IPS DF 4.7 (cell line): Measurements from ENCODE around the gene COX8A.
A peak's percentile ranks its signal among the peaks of the same experiment; 100 is the strongest.
"Not testable (repeated sequence)": the region's sequence is repeated elsewhere in the genome, so short reads cannot be mapped to it uniquely, and the experiment has no call there.

Experiments
- DNase-seq: peaks from one replicate; pipeline ENCODE4 v3.0.0-alpha.2; 2013; ENCODE audit warnings: low spot score; ENCODE audit errors: extremely low read depth

The COX8A gene, protein sequence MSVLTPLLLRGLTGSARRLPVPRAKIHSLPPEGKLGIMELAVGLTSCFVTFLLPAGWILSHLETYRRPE

DNA sequence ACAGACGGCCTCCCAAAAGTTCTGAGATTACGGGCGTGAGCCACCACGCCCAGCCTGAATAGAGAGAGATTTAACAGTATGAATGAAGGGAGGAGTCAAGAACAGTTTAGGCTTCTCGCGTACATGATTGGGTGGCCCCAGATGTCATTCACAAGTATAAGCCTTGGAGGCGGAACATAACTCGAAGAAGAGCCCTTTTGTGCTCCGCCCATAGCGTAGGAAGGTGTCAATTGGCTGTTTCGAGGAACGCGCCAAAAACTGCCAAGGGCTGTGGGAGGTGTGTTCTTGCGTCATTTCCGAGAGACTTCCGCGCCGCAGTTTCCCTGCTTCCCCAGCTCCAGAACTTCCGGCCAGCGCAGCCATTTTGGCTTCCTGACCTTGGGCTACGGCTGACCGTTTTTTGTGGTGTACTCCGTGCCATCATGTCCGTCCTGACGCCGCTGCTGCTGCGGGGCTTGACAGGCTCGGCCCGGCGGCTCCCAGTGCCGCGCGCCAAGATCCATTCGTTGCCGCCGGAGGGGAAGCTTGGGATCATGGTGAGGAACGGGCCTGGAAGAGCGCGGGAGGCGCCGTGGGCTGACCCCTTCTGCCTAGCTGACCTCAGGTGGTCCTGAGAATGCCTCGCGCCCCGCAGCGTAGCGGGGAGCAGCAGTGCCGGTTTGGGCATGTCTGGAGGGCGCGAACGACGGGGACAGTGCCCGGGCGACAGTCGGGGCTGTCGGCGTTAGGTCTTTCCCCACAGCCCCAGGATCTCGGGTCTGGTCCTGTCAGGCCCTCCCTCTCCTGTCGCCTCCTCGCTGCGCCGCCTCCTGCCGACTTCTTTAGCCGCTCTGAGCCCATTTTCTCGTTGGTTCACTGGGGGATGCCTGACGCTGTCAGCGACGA, at the start of gene COX8A:
Gene COX8A (plus strand): TSS at position 362 of the 885 bp plus-strand sequence. CDS start 61 bp downstream, at position 423.
- peak; percentile 100 for DNase-seq

DNA sequence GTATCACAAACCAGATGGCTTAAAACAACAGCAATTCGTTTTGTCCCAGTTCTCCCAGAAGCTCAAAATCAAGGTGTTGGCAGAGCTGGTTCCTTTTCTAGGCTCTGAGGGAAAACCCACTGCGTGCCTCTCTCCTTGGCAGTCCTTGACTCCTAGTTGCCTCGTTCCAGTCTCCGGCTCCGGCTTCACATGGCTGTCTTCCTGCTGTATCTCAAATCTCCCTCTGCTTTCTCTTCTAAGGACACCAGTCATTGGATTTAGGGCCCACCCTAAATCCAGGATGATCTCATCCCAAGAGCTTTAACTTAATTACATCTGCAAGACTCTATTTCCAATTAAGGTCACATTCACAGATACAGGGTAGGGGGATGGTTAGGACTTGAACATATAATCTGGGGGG, 44.8 kb upstream of the COX8A start:
- DNase-seq: no peak

DNA sequence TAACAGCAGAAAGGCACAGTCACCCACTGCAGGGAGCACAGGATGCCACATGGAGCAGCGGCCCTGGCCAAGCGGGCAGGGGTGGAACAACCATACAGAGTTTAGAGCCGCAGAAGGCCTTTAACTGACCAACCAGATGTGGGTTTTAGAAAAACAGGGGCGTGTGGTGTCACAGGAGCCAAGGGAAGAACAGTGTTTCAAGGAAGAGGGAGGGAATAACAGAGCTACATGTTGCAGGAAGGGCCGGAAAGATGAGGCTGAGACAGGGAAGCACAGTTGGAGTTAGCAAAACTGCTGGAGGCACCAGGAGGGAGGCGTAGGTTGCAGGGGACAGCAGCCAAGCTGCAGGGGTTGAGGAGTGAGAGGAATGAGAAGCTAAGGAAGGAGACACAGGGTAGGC, 43.4 kb upstream of the COX8A start:
- DNase-seq: no peak

DNA sequence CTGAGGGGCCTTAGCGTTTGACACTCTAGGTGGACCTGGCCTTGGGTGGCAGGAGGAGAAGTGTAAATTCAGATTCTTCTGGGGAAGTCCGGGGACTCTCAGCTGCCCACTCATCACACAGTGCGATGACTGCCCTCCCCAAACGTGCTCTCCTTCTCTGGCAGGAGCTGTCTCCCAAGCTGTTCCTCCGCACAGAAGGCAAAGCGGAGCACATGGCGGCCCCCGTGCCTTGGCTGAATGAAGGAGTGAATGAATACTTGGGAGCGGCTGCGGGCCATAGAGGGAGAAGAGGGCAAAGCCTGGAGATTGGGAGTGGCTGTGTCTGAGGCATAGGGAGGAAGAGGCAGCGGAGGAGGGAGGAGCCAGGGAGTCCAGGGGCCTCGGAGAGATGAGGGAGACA, 42.5 kb upstream of the COX8A start:
- no peak for DNase-seq

DNA sequence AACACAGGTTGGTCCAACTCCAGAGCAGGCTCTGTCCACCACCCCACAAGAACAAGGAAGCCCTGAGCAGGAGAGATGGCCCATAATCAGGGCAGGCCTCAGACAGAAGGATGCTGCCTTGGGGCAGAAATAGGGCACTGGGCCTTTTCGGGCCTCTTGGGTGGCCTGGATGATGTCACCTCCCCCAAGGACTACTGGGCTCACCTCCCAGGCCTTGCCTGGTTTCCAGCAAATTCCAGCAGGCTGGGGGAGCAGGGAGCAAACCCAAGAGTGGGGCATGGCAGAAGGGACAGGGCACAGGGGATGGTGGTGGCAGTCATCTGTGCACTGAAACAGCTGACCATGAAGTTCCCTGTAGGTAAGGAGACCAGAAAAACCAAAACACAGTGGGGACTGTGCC, 41.0 kb upstream of the COX8A start:
- no peak for DNase-seq

DNA sequence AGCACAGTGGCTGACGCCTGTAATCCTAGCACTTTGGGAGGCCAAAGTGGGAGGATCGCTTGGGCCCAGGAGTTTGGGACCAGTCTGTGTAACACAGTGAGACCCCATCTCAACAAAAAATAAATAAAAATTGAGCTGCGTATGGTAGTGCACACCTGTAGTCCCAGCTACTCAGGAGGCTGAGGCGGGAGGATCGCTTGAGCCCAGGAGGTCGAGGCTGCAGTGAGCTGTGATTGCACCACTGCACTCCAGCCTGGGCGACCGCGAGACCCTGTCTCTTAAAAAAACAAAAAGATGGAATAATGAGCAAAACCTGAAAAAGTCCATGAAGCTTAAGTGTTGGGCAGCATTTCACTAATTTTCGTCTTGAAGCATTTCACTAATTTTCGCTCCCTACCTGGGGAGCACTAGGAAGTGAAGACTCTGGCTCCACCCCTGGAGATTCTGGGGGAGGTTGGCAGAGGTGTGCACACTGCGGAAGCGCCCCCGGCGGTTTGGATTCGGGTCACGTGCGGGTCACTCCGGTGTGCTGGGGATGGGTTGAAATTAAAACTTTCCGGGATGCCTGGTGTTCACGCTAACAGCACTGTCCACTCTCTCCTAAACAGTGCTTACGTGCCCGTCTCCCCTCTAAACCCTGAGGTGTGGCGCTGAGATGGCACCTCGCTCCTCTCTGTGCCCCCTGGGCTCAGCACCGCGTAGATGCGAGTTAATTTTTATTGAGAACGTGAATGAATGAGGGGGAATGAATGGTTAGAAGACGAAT, 36.5 kb upstream of the COX8A start:
- no peak for DNase-seq

DNA sequence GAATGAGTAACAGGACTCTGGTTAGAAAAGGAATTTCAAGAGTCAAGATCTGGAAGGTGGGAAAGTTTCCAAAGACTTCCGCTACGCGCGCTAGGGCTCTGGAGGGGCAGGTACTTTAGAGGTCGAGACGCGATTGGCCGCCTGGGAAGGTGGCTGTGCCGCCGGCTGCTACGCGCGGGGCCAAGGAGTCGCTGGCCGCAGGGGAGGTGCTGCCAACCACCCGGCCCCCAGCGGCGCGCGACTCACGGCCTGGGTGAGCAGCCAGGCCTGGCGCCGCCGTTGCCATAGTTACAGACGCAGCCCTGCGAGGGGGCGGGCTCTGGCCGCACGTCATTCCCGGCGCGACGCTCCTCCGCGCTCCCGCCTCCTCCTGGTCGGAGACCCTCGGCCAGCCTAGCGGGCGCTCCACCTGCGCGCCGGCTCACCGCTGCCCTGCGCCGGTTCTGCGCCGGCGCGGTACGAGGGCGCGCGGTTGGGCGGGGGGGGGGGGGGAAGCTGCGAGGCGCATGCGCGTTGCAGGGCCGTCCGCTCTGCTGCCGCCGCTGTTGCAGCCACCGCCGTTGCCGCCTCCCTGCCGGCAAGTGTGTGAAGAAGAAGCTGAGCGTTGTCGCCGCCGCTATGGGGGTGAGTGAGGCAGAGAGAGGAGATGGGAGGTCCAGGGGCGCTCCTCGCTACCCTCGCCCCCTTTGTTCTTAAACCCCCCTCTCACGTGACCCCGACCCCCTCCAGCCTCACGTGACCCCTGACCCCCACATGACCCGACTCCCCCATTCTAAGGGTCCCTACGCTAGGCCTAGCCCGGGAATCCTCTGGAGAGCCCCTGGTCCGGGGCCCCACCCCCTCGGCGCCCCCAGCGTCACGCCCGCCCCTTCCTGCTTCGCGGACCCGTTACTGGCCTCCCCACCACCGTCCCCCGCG, 35.7 kb upstream of the COX8A start, which contains the start of gene NAA40:
Gene NAA40 (plus strand): TSS at position 524 of the 918 bp plus-strand sequence. CDS start 95 bp downstream, at position 619.
- DNase-seq: no peak

DNA sequence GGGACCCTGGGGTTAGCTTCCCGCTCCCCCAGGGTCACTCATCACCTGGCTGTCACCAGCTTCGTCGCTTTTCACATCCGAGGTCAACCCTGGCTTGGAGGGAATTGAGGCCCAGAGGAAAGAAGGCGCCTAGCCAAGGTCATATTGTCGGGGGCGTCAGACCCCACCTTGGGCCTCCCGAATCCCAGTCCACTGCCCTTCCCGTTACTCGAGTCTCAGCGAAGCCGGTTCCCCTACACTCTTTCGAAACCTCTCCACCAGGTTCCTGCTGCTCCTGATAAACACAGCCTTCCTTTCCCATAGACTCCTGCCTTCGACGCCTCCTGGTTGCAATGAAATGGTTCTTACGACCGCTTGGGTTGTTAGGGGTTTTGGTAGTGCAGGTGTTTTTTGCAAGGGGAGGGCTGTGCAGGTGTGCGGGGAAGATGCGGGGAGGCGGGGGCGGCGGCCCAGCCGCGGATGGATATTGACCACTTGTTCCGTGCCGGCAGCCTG, 35.0 kb upstream of the COX8A start:
- no peak for DNase-seq

DNA sequence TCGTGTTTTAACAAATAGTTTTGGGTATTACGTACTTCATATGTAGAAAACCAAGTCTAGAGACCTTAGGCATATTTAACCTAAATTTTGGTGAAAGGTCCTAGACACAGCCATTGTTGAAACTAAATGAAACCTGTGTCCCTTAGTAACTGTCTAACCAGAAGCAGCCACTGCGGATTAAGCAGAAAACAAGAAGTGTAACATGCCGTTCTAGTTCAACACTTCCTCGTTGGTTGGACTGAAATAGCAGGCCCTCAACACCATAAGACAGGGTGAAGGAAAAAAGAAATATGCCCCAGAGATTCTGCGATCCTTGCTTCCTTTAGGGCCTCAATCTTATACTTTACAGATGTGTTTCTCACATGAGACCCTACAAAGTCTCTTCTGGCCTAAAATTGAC, 33.6 kb upstream of the COX8A start:
- no peak for DNase-seq

DNA sequence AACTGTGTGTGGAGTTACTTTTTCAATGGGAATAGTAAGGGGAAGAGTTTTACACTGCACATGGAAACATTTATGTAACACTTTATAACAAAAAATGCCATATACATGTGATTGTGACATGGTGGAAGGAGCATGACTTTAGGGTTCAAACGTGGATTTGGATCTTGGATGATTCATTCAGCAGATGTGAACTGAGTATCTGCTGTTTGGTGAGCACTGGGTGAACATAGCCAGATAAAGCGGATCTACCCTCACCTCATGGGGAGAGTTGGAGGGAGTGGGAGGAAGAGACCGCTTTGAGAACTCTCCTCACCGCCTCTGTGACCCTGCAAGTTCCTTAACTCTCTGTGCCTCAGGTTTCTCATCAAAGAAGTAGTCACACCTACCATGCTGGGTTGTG, 32.5 kb upstream of the COX8A start:
- DNase-seq: no peak

DNA sequence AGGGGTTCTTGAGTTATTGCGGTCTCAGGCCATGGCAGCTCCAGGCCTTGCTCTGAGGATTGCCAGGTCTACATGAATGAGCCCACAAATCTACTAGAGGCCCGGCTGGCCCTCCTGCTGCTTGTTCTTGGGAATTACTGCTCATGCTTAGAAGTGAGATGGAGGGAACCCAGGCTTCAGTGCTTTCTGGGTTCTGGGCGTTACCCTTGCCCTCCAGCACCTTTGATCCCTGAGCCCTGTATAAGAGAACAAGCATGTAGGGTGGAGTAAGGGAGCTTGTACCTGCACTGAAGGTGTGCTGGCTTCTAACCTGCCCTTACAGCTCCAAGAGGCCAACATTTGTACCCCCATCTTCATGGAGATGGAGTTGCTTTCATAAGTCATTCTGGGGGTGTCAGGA, 31.6 kb upstream of the COX8A start:
- no peak for DNase-seq

DNA sequence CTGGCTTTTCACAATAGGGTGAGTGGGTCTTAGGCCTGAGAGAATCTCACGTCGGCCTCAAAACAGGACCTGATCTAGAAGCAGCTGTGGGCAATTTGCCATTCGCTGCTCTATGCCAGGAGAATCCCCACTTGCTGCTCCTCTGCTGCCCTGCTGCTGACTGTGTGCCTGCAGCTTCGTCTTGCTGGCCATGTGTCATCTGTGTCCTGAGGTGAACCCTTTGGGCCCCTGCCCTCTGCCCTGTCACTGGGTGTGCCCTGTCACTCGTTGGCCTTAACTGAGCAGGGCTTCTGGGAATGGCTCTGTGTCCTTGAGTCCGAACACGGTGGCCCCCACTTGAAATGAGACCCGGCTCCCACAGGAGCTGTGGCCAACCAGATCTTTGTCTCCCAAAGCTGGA, 29.4 kb upstream of the COX8A start:
- no peak for DNase-seq

DNA sequence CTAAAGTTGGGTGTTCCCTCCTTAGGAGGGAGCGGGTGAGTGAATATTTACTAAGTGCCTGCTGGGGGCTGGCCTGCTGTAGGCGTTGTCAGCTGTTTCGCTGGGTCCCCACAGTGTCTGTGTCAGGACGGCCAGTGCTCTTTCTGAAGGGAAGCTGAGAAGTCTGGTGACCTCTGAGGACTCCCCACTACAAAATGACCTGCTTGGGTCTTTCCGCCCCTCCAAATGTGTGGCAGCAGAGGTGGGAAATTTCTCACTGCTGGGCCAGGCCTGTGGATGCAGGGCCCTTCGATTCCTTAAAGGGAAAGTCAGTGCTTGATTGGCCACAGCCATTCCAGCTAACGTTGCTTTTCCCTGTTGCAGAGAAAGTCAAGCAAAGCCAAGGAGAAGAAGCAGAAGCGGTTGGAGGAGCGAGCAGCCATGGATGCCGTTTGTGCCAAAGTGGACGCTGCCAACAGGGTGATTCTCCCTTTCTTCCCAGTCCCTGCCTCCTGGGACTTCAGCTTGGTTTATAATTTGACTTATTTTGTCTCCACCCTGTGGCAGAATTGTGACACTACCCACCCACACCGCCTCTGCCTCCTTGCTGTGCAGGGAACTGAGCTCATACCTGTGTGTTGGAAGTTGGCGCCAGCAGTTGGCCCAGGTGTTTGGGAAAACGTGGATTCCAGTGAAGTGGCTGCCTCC, 28.8 kb upstream of the COX8A start:
- no peak for DNase-seq

DNA sequence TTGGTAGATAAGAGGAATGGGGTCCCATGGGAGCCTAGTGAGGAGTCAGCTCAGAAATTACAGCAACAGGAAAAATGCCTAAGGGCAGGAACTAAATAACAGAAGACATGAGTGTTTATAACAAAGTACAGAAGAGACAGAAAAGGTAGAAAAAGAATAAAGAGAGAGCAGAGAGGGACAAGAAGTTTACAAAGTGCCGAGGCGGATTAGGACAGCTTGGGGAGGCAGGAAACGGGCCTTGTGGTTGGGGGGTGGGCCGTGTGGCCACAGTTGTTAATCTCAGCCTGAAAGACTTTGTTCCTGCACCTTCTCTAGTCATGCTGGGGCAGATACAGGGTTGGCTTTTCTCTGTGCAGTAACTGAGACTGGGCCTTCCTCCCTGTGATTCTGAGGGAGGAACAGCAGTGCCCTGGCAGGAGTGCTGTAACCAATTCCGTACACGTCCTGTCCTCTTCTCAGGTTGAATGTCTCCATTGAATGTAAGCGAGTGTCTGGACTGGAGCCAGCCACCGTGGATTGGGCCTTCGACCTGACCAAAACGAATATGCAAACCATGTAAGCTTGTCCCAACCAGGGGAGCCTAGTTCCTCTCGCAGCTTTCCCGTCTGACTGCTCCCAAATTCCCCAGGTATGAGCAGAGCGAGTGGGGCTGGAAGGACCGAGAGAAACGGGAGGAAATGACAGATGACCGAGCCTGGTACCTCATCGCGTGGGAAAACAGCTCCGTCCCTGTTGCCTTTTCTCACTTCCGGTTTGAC, 22.5 kb upstream of the COX8A start:
- no peak for DNase-seq

DNA sequence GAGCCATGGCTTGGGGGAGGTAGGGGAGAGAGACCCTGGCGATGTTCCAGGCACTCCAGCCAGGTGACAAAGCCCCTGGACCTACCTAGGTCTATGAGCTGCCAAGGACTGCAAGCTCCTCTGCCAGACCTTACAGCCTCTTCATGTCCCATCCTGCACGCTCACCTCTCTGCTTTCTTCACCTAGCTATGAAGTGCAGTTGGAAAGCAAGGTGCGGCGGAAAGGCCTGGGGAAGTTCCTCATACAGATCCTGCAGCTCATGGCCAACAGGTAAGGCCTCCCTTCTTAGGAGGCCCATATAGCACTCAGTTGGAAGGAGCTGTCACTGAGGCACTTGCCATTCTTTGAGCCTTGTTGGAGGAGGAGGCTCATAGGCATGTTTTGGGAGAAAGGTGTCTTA, 21.9 kb upstream of the COX8A start:
- no peak for DNase-seq

DNA sequence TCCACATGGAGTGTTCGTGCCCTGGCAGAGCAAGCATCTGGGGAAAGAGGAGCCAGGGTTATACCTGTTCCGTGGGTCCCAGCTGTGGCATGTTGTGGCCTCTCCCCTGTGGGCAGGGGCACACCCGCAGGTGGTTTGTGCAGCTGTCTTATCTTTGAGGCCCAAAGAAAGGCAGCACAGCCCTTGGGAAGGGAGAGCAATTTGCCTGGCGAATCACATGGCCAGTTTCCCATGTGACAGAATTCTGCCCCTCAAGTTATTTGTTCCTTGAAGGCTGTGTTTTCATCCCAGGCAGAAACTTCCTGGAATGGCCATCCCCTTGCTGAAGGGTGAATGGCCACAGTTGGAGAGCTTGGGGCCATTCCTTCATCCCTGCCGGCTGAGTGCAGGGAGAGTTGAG, 16.4 kb upstream of the COX8A start:
- DNase-seq: no peak

DNA sequence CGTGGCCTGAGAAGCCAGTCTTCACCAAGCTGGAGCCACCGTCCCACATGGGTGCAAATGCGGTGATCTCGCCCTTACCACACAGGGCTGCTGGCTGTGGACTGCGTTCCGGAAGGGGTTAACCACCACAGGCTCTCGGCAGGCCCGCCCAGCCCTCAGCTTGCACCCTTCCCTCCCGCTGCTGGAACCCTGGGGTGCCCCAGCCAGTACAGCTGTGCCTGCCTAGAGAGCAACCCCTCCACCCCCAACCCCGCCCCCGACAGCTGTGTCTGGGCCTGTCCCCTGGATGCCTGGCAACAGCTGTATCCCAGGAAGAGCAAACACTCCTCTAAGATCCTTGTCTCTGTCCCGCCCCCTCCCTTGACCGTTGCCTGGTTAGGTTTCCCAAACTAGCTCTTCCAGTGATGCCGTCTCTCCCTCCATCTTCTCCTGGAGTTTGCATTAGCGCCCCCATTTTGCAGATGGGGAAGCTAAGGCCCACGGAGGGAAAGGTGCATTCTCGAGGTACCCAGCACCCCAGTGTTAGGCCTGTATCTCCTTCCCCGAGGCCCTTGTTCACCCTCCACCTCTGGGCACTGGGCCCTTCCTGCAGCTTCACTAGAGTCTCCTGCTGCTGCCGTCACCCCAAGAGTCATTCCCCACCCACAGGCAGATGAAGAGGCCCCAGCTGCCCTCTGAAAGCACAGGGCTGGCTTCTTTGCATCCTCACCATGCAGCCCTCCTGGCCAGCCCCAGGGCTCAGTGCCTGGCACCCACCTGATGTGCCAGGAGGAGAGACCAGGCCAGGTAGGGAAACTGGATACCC, 12.6 kb upstream of the COX8A start:
- no peak for DNase-seq

DNA sequence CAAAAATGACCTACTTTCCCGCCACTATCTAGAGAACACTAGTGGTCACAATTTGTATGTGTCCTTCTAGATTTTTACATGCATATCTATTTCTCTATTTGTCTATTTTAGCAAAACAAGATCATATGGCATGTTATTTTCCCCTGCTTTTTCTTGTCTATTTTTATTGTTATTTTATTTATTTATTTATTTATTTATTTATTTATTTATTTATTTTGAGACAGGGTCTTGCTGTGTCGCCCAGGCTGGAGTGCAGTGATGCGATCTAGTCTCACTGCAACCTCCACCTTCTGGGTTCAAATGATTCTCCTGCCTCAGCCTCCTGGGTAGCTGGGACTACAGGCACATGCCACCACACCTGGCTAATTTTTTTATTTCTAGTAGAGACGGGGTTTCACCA, 10.5 kb upstream of the COX8A start:
- DNase-seq: not testable (repeated sequence)

DNA sequence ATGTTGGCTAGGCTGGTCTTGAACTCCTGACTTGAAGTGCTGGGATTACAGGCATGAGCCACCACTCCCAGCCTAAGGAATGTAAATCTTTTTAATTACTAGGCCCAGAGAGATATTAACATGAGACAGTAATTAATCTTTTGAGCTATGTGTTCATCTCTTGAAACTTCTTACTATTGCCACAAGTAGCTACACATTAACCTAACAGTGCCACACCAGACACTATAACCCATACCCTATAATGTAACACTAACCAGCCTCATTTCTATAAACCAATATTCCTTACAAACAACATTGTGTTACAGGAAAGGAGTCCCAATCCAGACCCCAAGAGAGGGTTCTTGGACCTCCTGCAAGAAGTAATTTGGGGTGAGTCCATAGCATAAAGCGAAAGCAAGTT, 8.0 kb upstream of the COX8A start:
- DNase-seq: no peak
